Hematopoietic multipotent progenitor cell (in vitro differentiated cells): ENCODE data around the gene S100P. TPM values are rescaled to one million over a fixed set of nuclear protein-coding genes. Genes with fewer than 3 reads are reported as not detected.
A peak's percentile ranks its signal among the peaks of the same experiment; 100 is the strongest.

Source experiments
- DNase-seq, 3 donors: peaks; one replicate each; pipeline ENCODE4 v3.0.0-alpha.2; 2011 to 2015; ENCODE audit warnings: low read depth in 2 of 3, low spot score in 2 of 3
- total RNA-seq: library from RNA; depleted of rRNA; stranded (reverse); fragments of >200 nt; gene quantifications from one replicate; pipeline ENCODE4 v1.2.3, GENCODE V29; 2012

The S100P gene
- total RNA-seq, 1 donor = 0.27 TPM

DNA sequence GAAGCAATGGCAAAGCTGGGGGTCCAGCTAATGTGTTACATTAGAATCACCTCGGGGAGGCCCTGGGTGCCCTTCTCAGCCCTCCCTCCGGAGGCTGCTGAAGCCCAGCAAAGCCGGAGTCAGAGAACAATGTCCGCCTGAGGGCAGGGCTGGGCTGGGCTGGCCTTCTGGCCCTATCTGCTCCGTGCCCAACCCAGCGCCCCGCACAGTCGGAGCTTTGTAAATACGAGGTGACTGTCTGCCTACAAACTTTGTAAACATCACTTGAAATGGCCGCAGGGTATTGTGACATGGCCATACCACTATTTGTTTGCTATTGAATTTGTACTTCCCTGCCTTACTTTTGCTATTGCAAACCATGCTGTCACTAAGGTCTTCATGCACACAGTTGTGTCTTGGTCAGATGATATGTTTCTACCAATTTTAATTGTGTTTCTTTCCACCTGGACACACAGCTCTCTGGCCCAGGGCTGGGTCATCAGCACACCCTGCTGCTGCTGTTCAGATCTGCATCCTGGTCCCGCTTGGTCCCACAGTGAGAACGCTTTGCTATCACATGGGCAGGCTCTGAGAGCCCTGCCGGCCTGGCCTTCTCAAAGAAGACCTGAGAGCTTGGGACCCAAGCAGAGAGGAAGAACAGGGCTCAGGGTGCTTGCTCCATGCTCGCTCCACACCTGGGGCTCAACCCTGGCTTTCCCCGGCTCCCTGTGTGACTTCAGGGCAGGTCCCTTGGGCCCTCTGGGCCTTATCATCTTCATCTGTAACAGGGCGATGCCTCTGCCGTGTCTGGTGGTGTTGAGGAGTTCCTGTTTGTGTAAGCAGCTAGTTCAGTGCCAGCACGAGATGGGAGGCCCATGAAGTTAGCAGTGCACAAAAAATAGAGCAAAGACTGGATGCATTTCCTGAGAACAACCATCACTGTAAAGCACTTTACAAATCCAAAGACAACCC, 2.3 kb downstream of the S100P start:
- peak in 1 of 3 donors; percentile 30 for DNase-seq

DNA sequence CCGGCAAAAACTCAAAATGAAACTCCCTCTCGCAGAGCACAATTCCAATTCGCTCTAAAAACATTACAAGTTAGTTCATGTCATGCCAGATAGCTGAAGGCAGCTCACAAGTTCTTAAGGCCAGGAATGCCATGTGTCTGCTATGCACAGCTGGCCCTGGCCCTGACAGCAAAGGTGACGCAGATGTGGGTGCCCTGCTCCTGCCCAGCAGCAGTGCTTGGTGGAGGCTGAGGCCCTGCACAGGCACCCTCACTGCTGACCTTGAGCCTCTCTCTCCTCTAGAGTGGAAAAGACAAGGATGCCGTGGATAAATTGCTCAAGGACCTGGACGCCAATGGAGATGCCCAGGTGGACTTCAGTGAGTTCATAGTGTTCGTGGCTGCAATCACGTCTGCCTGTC, 2.9 kb downstream of the S100P start:
- no peak for DNase-seq

- no peak for DNase-seq
Observed at GRCh38 chr4:6697131-6697530, 3.5 kb downstream of the S100P start.

DNA sequence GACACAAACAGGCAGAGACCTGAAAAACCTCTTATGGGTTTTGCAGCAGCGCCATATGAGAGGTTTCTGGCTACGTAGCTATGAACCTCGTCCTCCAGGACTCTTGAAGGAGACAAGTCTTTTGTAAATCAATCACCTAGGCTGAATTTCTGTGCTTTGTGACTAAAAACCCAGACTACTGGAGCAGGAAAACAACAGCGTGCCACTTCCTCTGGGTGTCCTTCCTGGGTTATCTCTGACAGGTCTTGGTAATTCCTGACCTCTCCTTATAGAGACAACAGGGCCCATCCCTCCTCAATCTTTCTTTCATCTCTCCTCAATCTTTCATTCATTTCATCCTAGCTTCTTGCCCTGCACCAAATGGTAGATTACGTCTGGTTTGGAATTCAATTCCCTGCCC, 5.7 kb downstream of the S100P start:
- no peak for DNase-seq

DNA sequence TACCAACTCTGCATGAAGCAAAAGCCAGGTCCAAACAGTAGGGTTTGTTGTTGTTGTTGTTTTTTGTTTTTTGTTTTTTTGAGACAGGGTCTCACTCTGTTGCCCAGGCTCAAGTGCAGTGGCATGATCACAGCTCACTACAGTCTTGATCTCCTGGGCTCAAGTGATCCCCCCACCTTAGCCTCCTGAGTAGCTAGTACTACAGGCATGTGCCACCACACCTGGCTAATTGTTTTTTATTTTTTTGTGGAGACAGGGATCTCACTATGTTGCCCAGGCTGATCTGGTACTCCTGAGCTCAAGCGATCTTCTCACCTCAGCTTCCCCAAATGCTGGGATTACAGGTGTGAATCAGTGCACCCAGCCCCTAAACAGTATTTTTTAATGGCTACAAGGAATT, 6.2 kb downstream of the S100P start:
- DNase-seq = no peak

DNA sequence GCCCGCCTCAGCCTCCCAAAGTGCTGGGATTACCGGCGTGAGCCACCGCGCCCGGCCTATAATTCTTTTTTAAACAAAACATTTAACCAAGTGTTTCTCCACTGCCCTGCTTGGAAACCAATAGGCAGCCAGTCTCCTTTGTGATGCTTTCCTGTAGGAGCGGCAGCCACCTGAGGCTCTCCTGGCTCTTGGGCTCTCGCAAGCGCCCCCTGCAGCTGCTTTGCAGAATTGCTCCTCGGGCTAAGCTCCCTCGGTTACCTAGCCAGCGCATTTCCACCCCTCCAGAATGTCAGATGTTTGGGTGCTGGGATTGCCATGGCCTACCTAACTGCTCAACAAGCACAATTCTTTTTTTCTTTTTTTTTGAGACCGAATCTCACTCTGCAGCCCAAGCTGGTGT, 7.7 kb downstream of the S100P start:
- DNase-seq = no peak

- DNase-seq = no peak
Observed at GRCh38 chr4:6702761-6703160, 9.1 kb downstream of the S100P start.

DNA sequence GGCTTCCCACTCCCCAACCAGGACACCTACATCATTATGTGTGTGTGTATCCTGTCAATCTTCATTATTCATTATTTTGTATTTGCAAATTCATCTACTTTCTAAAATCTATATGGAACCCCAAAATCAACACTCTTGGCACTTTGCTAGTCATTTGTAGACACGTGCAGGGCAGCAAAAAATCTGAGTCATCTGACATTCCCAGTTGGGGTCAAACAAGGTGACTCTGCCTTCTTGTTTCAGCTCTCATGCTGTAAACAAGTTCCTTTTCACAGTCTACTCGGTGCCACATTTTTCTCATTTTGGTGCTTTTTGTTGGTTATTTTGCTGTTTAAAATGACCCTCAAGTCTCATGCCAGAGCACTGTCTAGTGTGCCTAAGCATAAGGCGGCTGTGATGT, 10.1 kb downstream of the S100P start:
- DNase-seq = no peak

- DNase-seq = no peak
Observed at GRCh38 chr4:6705646-6706045, 12.0 kb downstream of the S100P start.

DNA sequence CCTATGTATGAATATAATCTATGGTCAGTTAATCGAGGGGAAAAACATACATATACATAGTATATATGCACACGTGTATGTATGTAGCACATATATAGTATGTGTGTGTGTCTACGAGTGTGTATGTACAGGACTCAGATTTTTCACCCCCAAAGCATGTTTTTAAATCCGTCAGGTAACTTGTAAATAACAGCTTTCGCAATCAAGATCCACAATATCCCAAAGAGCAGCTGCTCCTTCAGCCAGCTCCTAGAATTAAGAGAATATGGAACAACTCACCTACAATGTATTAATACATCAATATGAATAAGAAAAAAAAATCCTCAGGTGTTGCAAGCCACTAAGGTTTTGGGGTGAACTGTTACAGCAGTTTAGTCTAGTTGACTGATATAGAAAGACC, 12.5 kb downstream of the S100P start:
- no peak for DNase-seq

DNA sequence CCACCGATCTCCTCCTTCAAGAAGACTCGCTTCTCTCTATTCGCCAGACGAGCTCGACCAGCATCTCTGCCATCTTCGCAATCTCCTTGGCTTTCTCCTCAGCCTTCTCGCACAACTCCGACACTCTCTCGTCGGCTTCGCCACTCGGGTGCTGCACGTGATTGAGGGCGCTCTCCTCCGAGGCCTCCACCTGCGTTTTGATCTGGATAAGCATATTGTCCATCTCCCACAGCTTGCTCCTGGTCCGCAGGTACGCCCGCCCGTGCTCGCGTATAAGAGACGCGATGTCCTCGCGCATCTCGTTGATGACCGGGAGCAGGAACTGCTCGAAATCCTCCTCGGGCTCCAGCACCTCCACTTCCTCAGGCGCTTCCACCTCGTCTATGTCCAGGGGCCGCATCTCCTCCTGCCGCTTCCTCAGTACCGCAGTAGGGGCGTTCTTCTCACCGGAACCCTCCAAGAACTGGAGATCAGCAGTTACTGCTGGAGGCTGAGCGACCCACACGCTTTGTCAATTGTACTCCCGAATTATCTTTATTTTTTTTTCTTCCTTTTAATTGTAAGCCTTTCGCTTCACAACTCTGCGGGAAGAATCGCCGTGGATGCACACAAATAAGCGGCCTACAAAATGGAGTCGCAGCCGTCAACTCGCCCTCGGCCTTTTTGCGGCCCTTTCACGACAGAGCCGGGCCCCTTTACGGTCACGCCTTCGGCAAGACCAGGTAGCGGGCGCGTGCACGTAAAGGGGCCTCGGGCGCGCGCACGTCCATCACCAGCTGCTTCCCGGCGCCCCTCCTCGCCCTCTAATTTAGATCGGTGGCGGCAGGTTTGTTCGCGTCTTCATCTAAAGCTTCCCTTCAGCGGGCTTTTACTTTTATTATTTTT, 15.8 kb downstream of the S100P start, which contains the start of gene MRFAP1L1:
MRFAP1L1 (minus strand) TSS at position 636 of the 885 bp plus-strand sequence; CDS start at position 400, 236 bp downstream.
- peak; percentile 85 to 98 (median 97) for DNase-seq

GRCh38 chr4:6710282-6710681, 16.6 kb downstream of the S100P start:
- no peak for DNase-seq

DNA sequence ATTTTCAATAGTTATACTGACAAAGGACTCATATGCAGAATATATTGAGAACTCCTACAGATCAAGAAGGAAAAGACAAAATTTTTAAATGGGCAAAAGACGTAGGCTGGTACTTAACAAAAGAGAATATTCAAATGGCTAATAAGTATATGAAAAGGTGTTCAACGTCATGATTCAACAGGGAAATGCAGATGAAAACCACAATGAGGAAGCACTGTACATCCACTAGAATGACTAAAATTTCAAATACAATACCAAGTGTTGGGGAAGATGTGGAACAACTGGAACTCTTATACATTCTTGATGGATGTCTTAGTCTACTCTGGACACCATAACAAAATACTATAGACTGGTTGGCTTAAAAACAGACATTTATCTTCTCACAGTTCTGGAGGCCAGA, 17.3 kb downstream of the S100P start:
- peak in 1 of 3 donors; percentile 24 for DNase-seq

GRCh38 chr4:6714954-6715353, 21.3 kb downstream of the S100P start:
- DNase-seq = no peak

- no peak for DNase-seq
Observed at GRCh38 chr4:6715704-6716017, 22.0 kb downstream of the S100P start.

- DNase-seq = peak; percentile 92 to 95 (median 93)
Observed at GRCh38 chr4:6716018-6716911, 22.6 kb downstream of the S100P start, which contains the start of gene BLOC1S4. Gene BLOC1S4, plus strand, starts transcription at chr4:6716174. Its CDS starts 36 bp downstream, at chr4:6716210.

- no peak for DNase-seq
Observed at GRCh38 chr4:6716958-6717655, 23.4 kb downstream of the S100P start.

DNA sequence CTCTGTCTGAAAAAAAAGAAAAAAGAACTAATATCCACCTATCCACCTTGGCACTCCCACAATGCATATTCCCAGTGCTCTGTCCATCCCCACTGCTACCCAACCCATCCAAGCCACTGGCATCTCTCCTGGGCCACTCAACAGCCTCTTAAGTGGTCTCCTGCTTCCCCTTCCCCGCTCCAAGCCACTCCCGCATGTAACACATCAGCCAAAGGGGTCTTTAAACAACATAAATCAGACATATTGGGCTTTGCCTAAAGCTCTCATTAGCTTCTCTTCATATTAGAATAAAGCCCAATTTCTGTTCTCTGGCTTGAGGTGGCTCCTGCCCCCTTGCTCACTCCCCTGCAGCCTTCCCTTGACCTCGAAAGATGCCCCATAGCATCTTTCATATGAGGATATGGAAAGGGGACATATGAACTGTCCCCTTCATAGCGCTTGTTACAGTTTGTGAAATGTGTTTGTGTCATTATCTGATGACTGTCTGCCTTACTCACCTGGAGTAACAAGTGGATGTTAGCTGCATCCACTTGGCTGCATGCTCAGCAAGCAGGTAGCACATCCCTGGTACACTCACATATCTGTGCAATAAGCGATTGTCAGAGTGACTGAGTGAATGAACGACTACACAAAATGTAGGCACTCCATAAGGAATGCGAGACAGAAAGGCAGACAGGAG, 25.4 kb downstream of the S100P start:
- DNase-seq = no peak

DNA sequence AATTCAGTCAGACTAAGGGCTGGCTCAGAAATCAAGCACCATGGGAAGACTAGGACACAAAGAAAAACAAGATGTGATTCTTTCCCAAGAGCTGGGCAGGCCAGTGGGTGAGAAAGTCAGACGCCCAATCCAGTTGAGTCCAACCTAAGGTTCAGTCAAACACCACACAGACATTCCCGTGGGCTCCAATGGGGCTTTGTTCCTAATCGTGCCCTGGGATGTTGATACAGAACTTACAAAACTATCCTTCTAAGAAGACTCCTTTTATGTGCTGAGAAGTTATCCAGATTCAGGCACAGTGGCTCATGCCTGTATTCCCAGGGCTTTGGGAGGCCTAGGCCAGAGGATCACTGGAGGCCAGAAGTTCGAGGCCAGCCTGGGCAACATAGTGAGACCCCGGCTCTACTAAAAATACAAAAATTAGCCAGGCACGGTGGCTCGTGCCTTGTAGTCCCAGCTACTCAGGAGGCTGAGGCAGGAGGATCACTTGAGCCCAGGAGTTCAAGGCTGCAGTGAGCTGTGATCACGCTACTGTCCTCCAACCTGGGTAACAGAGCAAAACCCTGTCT, 26.0 kb downstream of the S100P start:
- DNase-seq = no peak
